Hair follicular keratinocyte (primary cell): Measurements from ENCODE around the gene GPR52. TPM values are rescaled to one million over a fixed set of nuclear protein-coding genes. Genes with fewer than 3 reads are reported as not detected.

Experiments
- total RNA-seq: library from RNA; depleted of rRNA; stranded (reverse); fragments of >200 nt; gene quantifications from 2 replicates; pipeline ENCODE4 v1.2.3, GENCODE V29; 2015

Gene GPR52
- not detected in 2 replicates for total RNA-seq

GRCh38 chr1:174447866-174448530 is at the start of gene GPR52:
Gene GPR52 (plus strand): TSS chr1:174447964. CDS start chr1:174448112, 148 bp downstream.

